Measurements from ENCODE around the gene ATOSA. TPM values are rescaled to one million over a fixed set of nuclear protein-coding genes. Genes with fewer than 3 reads are reported as not detected.

Gene ATOSA
- total RNA-seq, 1 experiment from 2014 or later = 21.8 TPM

- Mint-ChIP-seq H3K27me3 (ENCODE audit: unreplicated experiment) (no peaks in the 10 kb centered on the region), H3K9me3 (ENCODE audit: low read depth, unreplicated experiment) (no peaks in the 10 kb centered on the region), H3K4me3 (ENCODE audit: low read depth, unreplicated experiment) (no peak overlapping the region), H3K27ac (ENCODE audit: unreplicated experiment) (peak overlapping the region; percentile 83), H3K4me1 (ENCODE audit: low read depth, unreplicated experiment) (peaks cover 19% of the 10 kb centered on the region), H3K36me3 (ENCODE audit: insufficient read depth, unreplicated experiment) (no peaks in the 10 kb centered on the region)
- CTCF ChIA-PET = interaction anchor here (1.1 kb wide), 2 partner anchors 83 to 469 kb away, joined by 3 to 4 read pairs; no protein-coding TSS in a partner anchor
- BruUV-seq (replicated peaks) = no TSS peak
- intact Hi-C loops (cut with micrococcal nuclease; ENCODE audit: unreplicated experiment) = no loop called here
- no peak for DNase-seq
- no peak for TF ChIP-seq CTCF (IDR thresholded peaks at IDR 0.05; ENCODE audit: unreplicated experiment)
Observed at GRCh38 chr15:52652984-52653383, 26.2 kb downstream of the ATOSA start.

- no peak overlapping the region for H3K4me3 Mint-ChIP-seq (ENCODE audit: low read depth, unreplicated experiment)
Observed at GRCh38 chr15:52652286-52652685, 26.9 kb downstream of the ATOSA start.

GRCh38 chr15:52651868-52652267 is 27.3 kb downstream of the ATOSA start:
- H3K4me1 Mint-ChIP-seq (ENCODE audit: low read depth, unreplicated experiment) = peaks cover 19% of the 10 kb centered on the region
- no peaks in the 10 kb centered on the region for H3K9me3 Mint-ChIP-seq (ENCODE audit: low read depth, unreplicated experiment)
- peak; percentile 39 for DNase-seq
- TF ChIP-seq CTCF (IDR thresholded peaks at IDR 0.05; ENCODE audit: unreplicated experiment) = no peak
- intact Hi-C loops (cut with micrococcal nuclease; ENCODE audit: unreplicated experiment) = no loop called here
- peak overlapping the region; percentile 19 for H3K27ac Mint-ChIP-seq (ENCODE audit: unreplicated experiment)
- no peaks in the 10 kb centered on the region for H3K27me3 Mint-ChIP-seq (ENCODE audit: unreplicated experiment)
- H3K4me3 Mint-ChIP-seq (ENCODE audit: low read depth, unreplicated experiment) = peak overlapping the region; percentile 39
- H3K36me3 Mint-ChIP-seq (ENCODE audit: insufficient read depth, unreplicated experiment) = no peaks in the 10 kb centered on the region
- BruUV-seq (replicated peaks) = no TSS peak
- CTCF ChIA-PET = interaction anchor here (0.5 to 0.6 kb wide), 2 partner anchors 326 to 366 kb away, joined by 4 to 7 read pairs; no protein-coding TSS in a partner anchor

More at GRCh38 chr15:52652286-52652685, 26.9 kb downstream of the ATOSA start:
- no peak for TF ChIP-seq CTCF (IDR thresholded peaks at IDR 0.05; ENCODE audit: unreplicated experiment)
- H3K27me3 Mint-ChIP-seq (ENCODE audit: unreplicated experiment) = no peaks in the 10 kb centered on the region
- CTCF ChIA-PET = no interaction called here
- peaks cover 19% of the 10 kb centered on the region for H3K4me1 Mint-ChIP-seq (ENCODE audit: low read depth, unreplicated experiment)
- H3K9me3 Mint-ChIP-seq (ENCODE audit: low read depth, unreplicated experiment) = no peaks in the 10 kb centered on the region
- intact Hi-C loops (cut with micrococcal nuclease; ENCODE audit: unreplicated experiment) = no loop called here
- no peaks in the 10 kb centered on the region for H3K36me3 Mint-ChIP-seq (ENCODE audit: insufficient read depth, unreplicated experiment)
- no TSS peak for BruUV-seq (replicated peaks)
- H3K27ac Mint-ChIP-seq (ENCODE audit: unreplicated experiment) = no peak overlapping the region
- DNase-seq = no peak

GRCh38 chr15:52651114-52651513 is 28.1 kb downstream of the ATOSA start:
- no peak for TF ChIP-seq CTCF (IDR thresholded peaks at IDR 0.05; ENCODE audit: unreplicated experiment)
- intact Hi-C loops (cut with micrococcal nuclease; ENCODE audit: unreplicated experiment) = no loop called here
- peaks cover 19% of the 10 kb centered on the region for H3K4me1 Mint-ChIP-seq (ENCODE audit: low read depth, unreplicated experiment)

More at GRCh38 chr15:52651114-52651513, 28.1 kb downstream of the ATOSA start:
- BruUV-seq (replicated peaks) = no TSS peak
- DNase-seq = no peak
- Mint-ChIP-seq H3K4me3 (ENCODE audit: low read depth, unreplicated experiment) (no peak overlapping the region), H3K36me3 (ENCODE audit: insufficient read depth, unreplicated experiment) (no peaks in the 10 kb centered on the region), H3K27ac (ENCODE audit: unreplicated experiment) (peak overlapping the region; percentile 19), H3K9me3 (ENCODE audit: low read depth, unreplicated experiment) (no peaks in the 10 kb centered on the region), H3K27me3 (ENCODE audit: unreplicated experiment) (no peaks in the 10 kb centered on the region)
- CTCF ChIA-PET = interaction anchor here (0.6 kb wide), 1 partner anchor 326 kb away, joined by 4 read pairs; no protein-coding TSS in a partner anchor
